ENCODE results near the gene MTMR2. TPM values are rescaled to one million over a fixed set of nuclear protein-coding genes. Genes with fewer than 3 reads are reported as not detected.
A peak's percentile ranks its signal among the peaks of the same experiment; 100 is the strongest.
"Not testable (repeated sequence)": the region's sequence is repeated elsewhere in the genome, so short reads cannot be mapped to it uniquely, and the experiment has no call there.

The MTMR2 gene
- total and polyA plus RNA-seq, 2 donors (not counting 3 experiments of a cell fraction or from before 2014, with no cell fraction given): 19.5 to 49.5 TPM

GRCh38 chr11:95821640-95822039 lies 102.3 kb downstream of the MTMR2 start:
- H3K36me3 ChIP-seq (ENCODE audit: control insufficient read depth in 2 of 2, extremely low read depth in 1 of 2, insufficient read depth in 2 of 2, low read length in 2 of 2): peaks cover 0 to 9% of the 10 kb centered on the region in 2 experiments
- FAIRE-seq: no peak
- intact Hi-C loops (cut with micrococcal nuclease): no loop called here
- H3K4me1 ChIP-seq (ENCODE audit: control insufficient read depth, extremely low read depth, insufficient read depth, low read length): no peaks in the 10 kb centered on the region
- H3K79me2 ChIP-seq (ENCODE audit: control insufficient read depth, insufficient read depth, low read length): no peaks in the 10 kb centered on the region
- dilution Hi-C loops (cut with MboI; ENCODE audit: extremely low pct_ligation_motif_present, low sequenced_read_pairs): no loop called here
- ChIA-PET POLR2A (no interaction called here), CTCF (interaction anchor here (0.6 to 1.0 kb wide), 3 partner anchors 14 to 572 kb away, joined by 3 read pairs; no protein-coding TSS in a partner anchor)
- H3K27ac ChIP-seq (ENCODE audit: insufficient read depth, low read depth, low read length): no peak overlapping the region
- H3K4me2 ChIP-seq (ENCODE audit: insufficient read depth, low read length): no peak overlapping the region
- H3K9ac ChIP-seq (replicated peaks; ENCODE audit: extremely low read depth, insufficient read depth, low read length): no peak overlapping the region
- H3K27me3 ChIP-seq (ENCODE audit: control insufficient read depth in 2 of 2, insufficient read depth in 2 of 2, low read length in 2 of 2): no peaks in the 10 kb centered on the region
- DNase-seq (ENCODE audit: low read depth, low spot score): no peak
- no peaks in the 10 kb centered on the region for H4K20me1 ChIP-seq (replicated peaks; ENCODE audit: control insufficient read depth, extremely low read depth, insufficient read depth, low read length)
- H3K4me3 ChIP-seq (replicated peaks in 1 of 3; ENCODE audit: insufficient read depth in 1 of 3, low read depth in 1 of 3, low read length in 3 of 3): no peak overlapping the region
- TF ChIP-seq GATA2 (IDR thresholded peaks at IDR 0.05; ENCODE audit: insufficient read depth, insufficient read length, low read depth, low read length) (no peak), POLR2A (IDR thresholded peaks at IDR 0.05; ENCODE audit: low read depth, low read length) (no peak), FOS (IDR thresholded peaks at IDR 0.05; ENCODE audit: borderline replicate concordance, insufficient read depth, low read length) (peak; percentile 23)
- H2AFZ ChIP-seq (ENCODE audit: low read depth, low read length): no peak overlapping the region
- BruUV-seq (replicated peaks): no TSS peak
- no peaks in the 10 kb centered on the region for H3K9me1 ChIP-seq (replicated peaks; ENCODE audit: control insufficient read depth, extremely low read depth, insufficient read depth, low read length)
- no peaks in the 10 kb centered on the region for H3K9me3 ChIP-seq (replicated peaks; ENCODE audit: control insufficient read depth, insufficient read depth, low read length)

DNA sequence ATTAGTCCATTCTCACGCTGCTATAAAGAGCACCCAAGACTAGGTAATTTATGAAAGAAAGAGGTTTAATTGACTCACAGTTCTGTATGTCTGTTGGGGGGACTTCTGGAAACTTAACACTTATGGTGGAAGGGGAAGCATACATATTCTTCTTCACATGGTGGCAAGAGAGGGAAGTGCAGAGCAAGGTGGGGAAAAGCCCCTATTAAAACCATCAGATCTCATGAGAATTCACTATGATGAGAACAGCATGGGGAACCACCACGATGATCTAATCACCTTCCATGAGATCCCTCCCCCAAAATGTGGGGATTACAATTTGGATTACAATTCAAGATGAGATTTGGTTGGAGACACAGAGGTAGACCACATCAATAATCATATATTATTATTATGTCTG lies 107.9 kb downstream of the MTMR2 start:
- dilution Hi-C loops (cut with MboI; ENCODE audit: extremely low pct_ligation_motif_present, low sequenced_read_pairs): no loop called here
- Histone ChIP-seq H3K79me2 (ENCODE audit: control insufficient read depth, insufficient read depth, low read length) (no peaks in the 10 kb centered on the region), H3K27me3 (ENCODE audit: control insufficient read depth in 2 of 2, insufficient read depth in 2 of 2, low read length in 2 of 2) (no peaks in the 10 kb centered on the region), H2AFZ (ENCODE audit: low read depth, low read length) (no peak overlapping the region), H3K4me3 (replicated peaks in 1 of 3; ENCODE audit: insufficient read depth in 1 of 3, low read depth in 1 of 3, low read length in 3 of 3) (no peak overlapping the region), H3K4me2 (ENCODE audit: insufficient read depth, low read length) (no peak overlapping the region), H3K4me1 (ENCODE audit: control insufficient read depth, extremely low read depth, insufficient read depth, low read length) (no peaks in the 10 kb centered on the region), H4K20me1 (replicated peaks; ENCODE audit: control insufficient read depth, extremely low read depth, insufficient read depth, low read length) (no peaks in the 10 kb centered on the region), H3K27ac (ENCODE audit: insufficient read depth, low read depth, low read length) (no peak overlapping the region), H3K9me1 (replicated peaks; ENCODE audit: control insufficient read depth, extremely low read depth, insufficient read depth, low read length) (no peaks in the 10 kb centered on the region), H3K9ac (replicated peaks; ENCODE audit: extremely low read depth, insufficient read depth, low read length) (no peak overlapping the region), H3K36me3 (ENCODE audit: control insufficient read depth in 2 of 2, extremely low read depth in 1 of 2, insufficient read depth in 2 of 2, low read length in 2 of 2) (peaks cover 0 to 4% of the 10 kb centered on the region in 2 experiments), H3K9me3 (replicated peaks; ENCODE audit: control insufficient read depth, insufficient read depth, low read length) (no peaks in the 10 kb centered on the region)
- FAIRE-seq: no peak
- CTCF ChIA-PET: interaction anchor here (1.1 kb wide), 1 partner anchor 527 kb away, joined by 3 read pairs; the partner anchor contains the start of gene MAML2
- TF ChIP-seq MYC (IDR thresholded peaks at IDR 0.05; ENCODE audit: low read depth, low read length): no peak
- TF ChIP-seq POLR2A (IDR thresholded peaks at IDR 0.05; ENCODE audit: low read depth, low read length): no peak
- TF ChIP-seq, protein P1, sequence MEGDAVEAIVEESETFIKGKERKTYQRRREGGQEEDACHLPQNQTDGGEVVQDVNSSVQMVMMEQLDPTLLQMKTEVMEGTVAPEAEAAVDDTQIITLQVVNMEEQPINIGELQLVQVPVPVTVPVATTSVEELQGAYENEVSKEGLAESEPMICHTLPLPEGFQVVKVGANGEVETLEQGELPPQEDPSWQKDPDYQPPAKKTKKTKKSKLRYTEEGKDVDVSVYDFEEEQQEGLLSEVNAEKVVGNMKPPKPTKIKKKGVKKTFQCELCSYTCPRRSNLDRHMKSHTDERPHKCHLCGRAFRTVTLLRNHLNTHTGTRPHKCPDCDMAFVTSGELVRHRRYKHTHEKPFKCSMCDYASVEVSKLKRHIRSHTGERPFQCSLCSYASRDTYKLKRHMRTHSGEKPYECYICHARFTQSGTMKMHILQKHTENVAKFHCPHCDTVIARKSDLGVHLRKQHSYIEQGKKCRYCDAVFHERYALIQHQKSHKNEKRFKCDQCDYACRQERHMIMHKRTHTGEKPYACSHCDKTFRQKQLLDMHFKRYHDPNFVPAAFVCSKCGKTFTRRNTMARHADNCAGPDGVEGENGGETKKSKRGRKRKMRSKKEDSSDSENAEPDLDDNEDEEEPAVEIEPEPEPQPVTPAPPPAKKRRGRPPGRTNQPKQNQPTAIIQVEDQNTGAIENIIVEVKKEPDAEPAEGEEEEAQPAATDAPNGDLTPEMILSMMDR (IDR thresholded peaks at IDR 0.05; ENCODE audit: extremely low read depth in 1 of 2, insufficient read depth in 1 of 2, low read depth in 1 of 2, low read length in 2 of 2): no peak
- TF ChIP-seq, protein P2, sequence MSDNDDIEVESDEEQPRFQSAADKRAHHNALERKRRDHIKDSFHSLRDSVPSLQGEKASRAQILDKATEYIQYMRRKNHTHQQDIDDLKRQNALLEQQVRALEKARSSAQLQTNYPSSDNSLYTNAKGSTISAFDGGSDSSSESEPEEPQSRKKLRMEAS (IDR thresholded peaks at IDR 0.05; ENCODE audit: insufficient read depth, insufficient read length): no peak
- no peak for TF ChIP-seq FOS (IDR thresholded peaks at IDR 0.05; ENCODE audit: borderline replicate concordance, insufficient read depth, low read length)
- POLR2A ChIA-PET: no interaction called here
- intact Hi-C loops (cut with micrococcal nuclease): no loop called here
- BruUV-seq (replicated peaks): no TSS peak
- no peak for DNase-seq (ENCODE audit: low read depth, low spot score)

DNA sequence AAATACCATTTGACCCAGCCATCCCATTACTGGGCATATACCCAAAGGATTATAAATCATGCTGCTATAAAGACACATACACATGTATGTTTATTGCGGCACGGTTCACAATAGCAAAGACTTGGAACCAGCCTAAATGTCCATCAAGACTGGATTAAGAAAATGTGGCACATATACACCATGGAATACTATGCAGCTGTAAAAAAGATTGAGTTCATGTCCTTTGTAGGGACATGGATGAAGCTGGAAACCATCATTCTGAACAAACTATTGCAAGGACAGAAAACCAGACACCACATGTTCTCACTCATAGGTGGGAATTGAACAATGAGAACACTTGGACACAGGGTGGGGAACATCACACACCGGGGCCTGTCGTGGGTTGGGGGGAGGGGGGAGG lies 112.9 kb downstream of the MTMR2 start:
- H3K27ac ChIP-seq (ENCODE audit: insufficient read depth, low read depth, low read length); H3K4me2 ChIP-seq (ENCODE audit: insufficient read depth, low read length); H3K9me1 ChIP-seq (replicated peaks; ENCODE audit: control insufficient read depth, extremely low read depth, insufficient read depth, low read length); H3K27me3 ChIP-seq (ENCODE audit: control insufficient read depth in 2 of 2, insufficient read depth in 2 of 2, low read length in 2 of 2); intact Hi-C loops (cut with micrococcal nuclease); H4K20me1 ChIP-seq (replicated peaks; ENCODE audit: control insufficient read depth, extremely low read depth, insufficient read depth, low read length); H3K4me1 ChIP-seq (ENCODE audit: control insufficient read depth, extremely low read depth, insufficient read depth, low read length); H3K36me3 ChIP-seq (ENCODE audit: control insufficient read depth in 2 of 2, extremely low read depth in 1 of 2, insufficient read depth in 2 of 2, low read length in 2 of 2); H3K9ac ChIP-seq (replicated peaks; ENCODE audit: extremely low read depth, insufficient read depth, low read length); DNase-seq (ENCODE audit: low read depth, low spot score); POLR2A ChIA-PET; H3K9me3 ChIP-seq (replicated peaks; ENCODE audit: control insufficient read depth, insufficient read depth, low read length); H2AFZ ChIP-seq (ENCODE audit: low read depth, low read length); H3K79me2 ChIP-seq (ENCODE audit: control insufficient read depth, insufficient read depth, low read length); BruUV-seq (replicated peaks); CTCF ChIA-PET; H3K4me3 ChIP-seq (replicated peaks in 1 of 3; ENCODE audit: insufficient read depth in 1 of 3, low read depth in 1 of 3, low read length in 3 of 3); dilution Hi-C loops (cut with MboI; ENCODE audit: extremely low pct_ligation_motif_present, low sequenced_read_pairs); FAIRE-seq: not testable (repeated sequence)

Measured in endothelial cell of umbilical vein (primary cell).